HG02884 (cell line): ENCODE data around the gene PRR32.
"Not testable (repeated sequence)": the region's sequence is repeated elsewhere in the genome, so short reads cannot be mapped to it uniquely, and the experiment has no call there.

ENCODE experiments used
- ATAC-seq: cut with Tn5 transposase; IDR thresholded peaks from one replicate; pipeline ENCODE4 v1.9.1; 2021; ENCODE audit warnings: mild to moderate bottlenecking, moderate library complexity; ENCODE audit not compliant: unreplicated experiment

Gene PRR32, protein sequence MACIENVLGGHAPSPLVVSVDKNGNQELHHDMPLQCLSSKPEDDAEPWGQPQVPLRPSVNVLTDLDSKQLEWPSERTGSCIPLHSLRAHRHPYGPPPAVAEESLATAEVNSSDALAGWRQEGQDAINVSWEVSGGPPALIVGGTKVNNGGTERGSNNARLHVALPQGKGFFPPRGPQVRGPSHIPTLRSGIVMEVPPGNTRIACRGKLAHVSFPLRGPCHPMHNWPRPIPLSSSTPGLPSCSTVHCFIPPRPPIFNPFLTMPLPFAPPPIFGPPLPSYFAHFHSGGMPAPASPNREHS

DNA sequence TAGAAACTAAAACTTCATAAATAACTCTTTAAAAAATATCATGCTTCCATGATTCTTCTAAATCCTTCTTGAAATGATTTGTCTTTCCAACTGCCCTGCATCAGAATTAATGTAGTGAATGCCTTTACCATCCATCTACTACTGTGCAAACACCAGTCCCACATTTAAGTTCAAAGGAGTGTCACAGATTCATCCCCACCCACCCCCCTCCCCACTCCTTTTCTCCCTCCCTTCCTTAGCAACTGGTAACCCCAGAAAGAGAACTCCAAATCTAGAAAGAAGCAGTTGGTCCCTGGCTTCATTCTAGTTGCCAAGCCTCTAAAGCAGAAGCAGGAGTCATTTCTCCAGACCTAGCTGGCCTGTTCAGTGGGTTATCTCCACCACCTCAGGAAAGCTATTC is at the start of gene PRR32:
Gene PRR32, plus strand, starts transcription at position 301 of the 400 bp plus-strand sequence. CDS start 115 bp downstream, outside the sequence.
- ATAC-seq, result no peak

DNA sequence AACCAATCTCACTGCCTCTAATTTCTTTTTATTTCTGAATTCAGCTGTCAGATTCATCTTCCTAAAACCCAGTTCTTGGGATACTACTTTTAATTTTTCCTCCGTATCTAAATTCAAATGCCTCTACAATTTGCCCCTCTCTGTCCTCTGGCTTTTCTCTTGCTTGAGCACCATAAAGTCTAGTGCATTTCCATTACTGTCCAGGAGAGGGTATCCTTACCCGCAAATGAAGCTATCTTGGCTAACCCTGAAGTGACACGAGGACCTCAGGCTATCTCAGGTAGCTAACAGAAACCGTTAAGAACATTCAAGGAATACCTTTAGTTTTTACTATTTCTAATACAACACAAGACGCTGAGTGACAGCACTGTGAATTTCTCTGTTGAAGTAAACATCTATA is 49.4 kb upstream of the PRR32 start:
- ATAC-seq, result peak; percentile 65

DNA sequence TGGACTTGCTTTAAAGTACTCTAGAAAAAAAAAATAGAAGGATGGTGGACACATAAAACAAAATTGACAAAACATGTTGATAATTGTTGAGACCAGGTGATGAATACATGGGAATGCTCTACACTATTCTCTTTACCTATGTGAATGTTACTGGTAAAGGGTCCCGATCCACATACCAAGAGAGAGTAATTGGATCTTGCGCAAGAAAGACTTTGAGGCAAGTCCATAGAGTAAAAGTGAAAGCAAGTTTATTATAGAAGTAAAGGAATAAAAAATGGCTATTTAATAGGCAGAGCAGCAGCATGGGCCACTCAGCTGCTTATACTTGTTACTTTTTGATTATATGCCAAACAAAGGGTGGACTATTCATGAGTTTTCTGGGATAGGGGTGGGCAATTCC is 34.0 kb upstream of the PRR32 start:
- no peak for ATAC-seq

DNA sequence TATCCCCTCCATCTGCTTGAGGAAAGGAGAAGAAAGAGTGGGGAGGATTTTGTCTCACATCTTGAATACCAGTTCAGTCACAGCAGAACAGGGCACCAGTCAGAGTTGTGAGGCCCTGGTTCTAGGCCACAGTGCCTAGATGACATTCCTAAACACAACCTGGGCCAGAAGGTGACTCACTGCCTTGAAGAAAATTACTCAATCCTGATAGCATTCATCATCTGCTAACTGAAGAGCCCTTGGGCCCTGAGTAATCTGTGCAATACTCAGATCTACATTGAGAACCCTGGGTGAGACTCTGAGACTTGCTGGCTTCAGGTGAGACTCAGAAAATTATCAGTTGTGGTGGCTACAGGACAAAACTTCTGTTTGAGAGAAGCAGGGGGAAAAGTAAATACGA is 20.5 kb upstream of the PRR32 start:
- no peak for ATAC-seq

DNA sequence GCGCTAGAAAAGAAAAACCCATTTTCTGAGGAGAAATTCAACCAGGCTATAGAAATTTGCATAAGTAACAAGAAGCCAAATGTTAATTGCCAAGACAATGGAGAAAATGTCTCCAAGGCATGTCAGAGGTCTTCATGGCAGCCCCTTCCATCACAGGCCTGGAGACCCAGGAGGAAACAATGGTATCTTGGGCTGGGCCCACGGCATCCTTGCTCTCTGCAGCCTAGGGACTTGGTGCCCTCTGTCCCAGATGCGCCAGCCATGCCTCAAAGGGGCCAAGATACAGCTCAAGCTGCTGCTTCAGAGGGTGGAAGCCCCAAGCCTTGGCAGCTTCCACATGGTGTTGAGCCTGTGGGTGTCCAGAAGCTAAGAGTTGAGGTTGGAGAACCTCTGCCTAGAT is 12.7 kb upstream of the PRR32 start:
- not testable (repeated sequence) for ATAC-seq

DNA sequence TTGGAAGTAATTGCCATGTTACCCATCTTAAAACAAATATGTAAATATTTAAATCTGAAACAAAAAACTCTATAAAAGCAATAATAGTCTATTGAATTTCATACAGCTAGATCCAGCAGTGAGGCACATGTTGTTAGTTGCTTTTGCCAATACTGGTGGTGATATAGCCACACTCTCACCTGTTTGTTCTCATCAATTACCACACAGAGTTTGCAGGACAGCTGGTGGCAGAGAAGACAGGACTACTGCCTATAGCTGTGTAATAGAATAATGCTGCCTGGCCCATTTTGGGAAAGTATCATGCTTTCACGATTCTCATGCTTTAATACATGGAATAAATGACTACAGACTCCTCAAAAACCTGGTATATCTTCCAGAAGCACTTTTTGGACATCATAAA is 3.7 kb upstream of the PRR32 start:
- no peak for ATAC-seq

DNA sequence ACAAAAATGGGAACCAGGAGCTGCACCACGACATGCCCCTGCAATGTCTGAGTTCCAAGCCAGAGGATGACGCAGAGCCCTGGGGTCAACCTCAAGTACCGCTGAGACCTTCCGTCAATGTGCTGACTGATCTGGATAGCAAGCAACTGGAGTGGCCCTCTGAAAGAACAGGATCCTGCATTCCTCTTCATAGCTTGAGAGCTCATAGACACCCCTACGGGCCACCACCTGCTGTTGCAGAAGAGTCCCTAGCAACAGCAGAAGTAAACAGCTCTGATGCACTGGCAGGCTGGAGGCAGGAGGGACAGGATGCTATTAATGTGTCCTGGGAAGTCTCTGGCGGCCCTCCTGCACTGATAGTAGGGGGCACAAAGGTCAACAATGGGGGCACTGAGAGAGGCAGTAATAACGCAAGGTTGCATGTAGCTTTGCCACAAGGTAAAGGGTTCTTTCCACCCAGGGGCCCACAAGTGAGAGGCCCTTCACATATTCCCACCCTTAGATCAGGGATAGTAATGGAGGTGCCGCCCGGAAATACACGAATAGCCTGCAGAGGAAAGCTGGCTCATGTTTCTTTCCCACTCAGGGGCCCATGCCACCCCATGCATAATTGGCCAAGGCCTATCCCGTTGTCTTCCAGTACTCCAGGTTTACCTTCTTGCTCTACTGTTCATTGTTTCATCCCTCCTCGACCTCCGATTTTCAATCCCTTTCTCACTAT is 1.3 kb downstream of the PRR32 start:
- no peak for ATAC-seq

DNA sequence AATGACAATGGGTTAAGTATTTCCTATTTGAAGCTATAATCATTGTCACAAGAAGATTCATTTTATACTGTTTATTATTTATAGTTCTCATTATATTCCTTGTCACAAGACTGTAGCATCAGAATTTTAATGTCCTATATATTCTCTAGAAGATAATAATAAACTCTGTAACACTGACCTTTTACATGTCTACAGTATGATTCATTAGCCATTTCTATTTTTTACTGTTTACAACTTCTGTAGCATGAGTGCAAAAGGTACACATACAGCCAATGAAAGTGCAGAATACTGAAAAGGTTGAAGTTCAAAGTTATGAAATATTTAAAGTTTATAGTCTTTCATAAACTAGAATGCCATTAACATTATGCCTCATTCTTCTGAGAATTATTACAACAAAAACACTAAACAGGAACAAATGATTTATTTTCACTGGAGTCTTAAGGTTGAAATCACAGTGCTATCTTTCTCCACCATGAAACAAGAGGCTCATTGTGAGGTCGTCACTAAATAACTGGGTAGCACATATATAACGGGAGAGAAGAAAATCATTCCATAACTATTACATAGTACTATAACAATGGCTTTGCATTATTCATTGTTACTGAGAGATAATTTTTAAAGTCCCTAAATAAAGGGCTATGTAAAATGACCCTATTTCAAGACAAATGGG is 4.9 kb downstream of the PRR32 start:
- no peak for ATAC-seq

DNA sequence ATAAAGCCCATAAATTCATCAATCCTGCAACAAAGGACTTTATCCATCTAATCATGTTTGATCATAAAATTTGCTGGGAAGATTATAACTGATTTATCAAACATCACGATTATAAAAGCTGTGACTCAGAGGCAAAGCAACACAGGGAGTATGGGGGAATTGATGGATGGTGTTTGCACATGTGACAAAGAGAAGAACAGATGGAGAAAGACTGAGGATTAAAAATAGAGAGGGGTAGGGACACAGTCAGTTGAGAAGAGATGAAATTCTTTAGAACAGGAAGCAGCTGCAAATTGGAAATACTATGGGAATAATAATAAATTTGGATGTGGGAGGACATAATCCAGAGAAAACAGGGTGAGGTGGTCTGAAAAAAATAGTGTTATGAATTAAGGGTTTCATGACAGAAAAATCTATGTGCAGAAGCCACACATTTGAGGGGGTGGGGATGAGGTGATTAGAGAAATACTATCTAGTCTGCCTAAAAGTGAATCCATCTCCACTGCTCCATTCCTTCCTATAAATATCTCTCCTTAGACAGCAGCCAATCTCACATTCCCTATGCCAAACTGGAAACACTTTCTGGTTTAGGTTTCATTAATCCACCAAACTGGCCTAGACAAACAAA is 6.2 kb downstream of the PRR32 start:
- no peak for ATAC-seq

DNA sequence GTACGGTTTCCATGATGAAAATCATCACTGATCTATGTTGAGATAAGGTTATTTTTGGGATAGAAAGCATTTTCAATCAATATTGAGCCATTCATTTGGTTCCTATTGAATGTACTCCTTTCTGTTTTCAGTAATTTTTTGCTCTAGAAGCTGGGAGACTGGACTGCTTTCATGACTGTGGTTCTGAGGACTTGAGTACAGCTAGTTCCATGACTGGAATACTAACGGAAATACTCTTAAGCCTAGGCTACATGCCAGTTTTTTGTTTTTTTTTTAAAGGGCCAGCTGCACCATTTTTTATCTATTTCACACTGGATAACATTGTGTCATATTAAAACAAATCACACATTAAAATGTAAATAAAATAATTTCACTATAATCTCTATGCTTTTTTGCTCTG is 16.7 kb downstream of the PRR32 start:
- no peak for ATAC-seq

DNA sequence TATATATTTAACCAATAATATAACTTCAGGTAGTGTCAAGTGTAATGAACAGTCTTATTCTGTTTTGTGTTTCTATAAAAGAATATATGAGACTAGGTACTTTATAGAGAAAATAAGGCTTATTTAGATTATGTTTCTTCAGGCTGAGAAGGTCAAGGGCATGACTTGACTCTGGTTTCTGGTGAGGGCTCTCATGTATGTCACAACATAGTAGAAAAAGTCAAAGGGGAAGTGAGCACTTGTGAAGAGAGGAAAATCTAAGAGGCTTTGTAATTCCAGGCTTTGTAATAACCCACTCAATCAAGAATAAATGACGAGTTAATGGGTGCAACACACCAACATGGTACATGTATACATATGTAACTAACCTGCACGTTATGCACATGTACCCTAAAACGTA is 27.6 kb downstream of the PRR32 start:
- no peak for ATAC-seq

DNA sequence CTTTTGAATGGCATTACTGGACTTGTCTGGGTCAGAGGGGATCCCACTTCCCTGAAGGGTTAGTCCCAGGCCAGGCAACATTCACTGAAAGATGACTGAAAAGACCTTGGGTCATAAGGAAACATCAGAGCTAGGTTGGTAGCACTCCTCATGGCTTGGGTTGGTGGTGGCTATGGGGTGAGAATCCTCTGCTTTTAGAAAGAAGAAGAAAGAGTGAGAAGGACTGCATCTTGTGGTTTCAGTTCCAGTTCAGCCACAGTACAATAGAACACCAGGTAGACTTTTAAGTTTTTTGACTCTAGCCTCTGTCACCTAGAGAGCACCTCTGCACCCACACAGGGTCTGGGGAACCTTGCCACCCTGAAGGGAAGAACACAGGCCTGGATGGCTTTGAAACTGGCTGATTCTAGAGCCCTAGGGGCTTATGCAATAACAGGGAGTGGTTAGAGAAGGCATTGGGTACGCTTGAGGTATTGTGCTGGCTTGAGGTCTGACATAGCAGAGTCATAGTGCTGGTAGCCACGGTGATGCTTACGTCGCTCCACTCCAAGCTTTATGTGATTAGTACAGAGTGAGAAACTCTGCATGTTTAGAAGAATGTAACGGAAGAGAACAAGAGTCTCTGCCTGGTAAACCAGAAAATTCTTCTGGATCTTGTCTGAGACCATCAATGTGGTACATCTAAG is 36.5 kb downstream of the PRR32 start:
- ATAC-seq, result no peak
